ENCODE results near the gene PXYLP1.
A peak's percentile ranks its signal among the peaks of the same experiment; 100 is the strongest.

PXYLP1 gene

DNA sequence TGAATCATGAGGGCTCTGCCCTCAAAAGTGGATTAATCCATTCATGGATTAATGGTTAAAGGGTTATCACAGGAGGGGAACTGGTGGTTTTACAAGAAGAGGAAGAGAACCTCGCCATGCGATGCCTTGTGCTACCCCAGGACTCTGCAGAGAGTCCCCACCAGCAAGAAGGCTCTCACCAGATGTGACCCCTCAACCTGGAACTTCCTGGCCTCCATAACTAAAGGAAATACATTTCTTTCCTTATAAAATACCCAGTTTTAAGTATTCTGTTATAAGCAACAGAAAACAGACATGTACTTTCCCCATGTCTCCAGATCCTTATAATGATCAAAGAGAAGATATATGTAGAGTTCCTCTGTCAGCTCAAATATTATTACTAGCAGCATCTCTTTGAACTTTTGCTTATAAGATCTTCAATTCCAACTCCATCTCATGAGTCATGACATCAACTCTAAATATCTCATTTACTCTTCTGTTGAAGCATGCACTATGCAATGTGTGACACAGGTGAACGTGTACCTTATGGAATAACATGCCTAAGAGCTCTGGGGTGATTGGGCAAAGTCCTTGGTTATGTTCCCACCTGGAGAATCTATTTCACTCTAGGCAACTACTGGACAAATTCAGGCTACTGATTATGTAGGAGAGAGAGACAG is 99.2 kb downstream of the PXYLP1 start:
- Histone ChIP-seq H2BK120ac (ENCODE audit: low read depth, low read length) (peak overlapping the region; percentile 58), H3K9me3 (ENCODE audit: control insufficient read depth, low read length) (no peaks in the 10 kb centered on the region), H3K4me2 (ENCODE audit: low read length, poor library complexity, severe bottlenecking) (no peak overlapping the region), H3K4me1 (ENCODE audit: control insufficient read depth, insufficient read depth, low read depth, low read length) (peaks cover 29% of the 10 kb centered on the region), H3K4me3 (ENCODE audit: insufficient read depth in 1 of 2, low read depth in 1 of 2, low read length in 2 of 2) (no peak overlapping the region), H3K18ac (ENCODE audit: low read depth in 1 of 2, low read length in 2 of 2) (peak overlapping the region; percentile 83 to 94), H3K9ac (ENCODE audit: low read length) (peak overlapping the region; percentile 67), H3K14ac (ENCODE audit: low read length in 2 of 2) (no peak overlapping the region), H3K27ac (ENCODE audit: low read length, poor library complexity, severe bottlenecking) (peak overlapping the region; percentile 91), H4K8ac (ENCODE audit: low read length) (peak overlapping the region; percentile 48), H2BK5ac (ENCODE audit: low read depth, low read length, poor library complexity, severe bottlenecking) (peak overlapping the region; percentile 53), H2AFZ (ENCODE audit: low read depth, low read length) (peak overlapping the region; percentile 18), H2BK15ac (ENCODE audit: low read depth, poor library complexity, severe bottlenecking) (no peak overlapping the region), H3K4ac (ENCODE audit: low read depth in 1 of 2, low read length in 2 of 2) (peak overlapping the region in 1 of 2 experiments; percentile 90), H4K91ac (ENCODE audit: low read length) (peak overlapping the region; percentile 87), H2BK12ac (ENCODE audit: low read length in 2 of 2) (peak overlapping the region; percentile 78 to 89), H3K36me3 (ENCODE audit: control insufficient read depth in 1 of 2, insufficient read depth in 2 of 2, low read depth in 1 of 2, low read length in 2 of 2) (peaks cover 0 to 3% of the 10 kb centered on the region in 2 experiments), H3K23ac (ENCODE audit: low read length in 2 of 2) (no peak overlapping the region), H2AK5ac (ENCODE audit: low read length, severe bottlenecking) (peak overlapping the region; percentile 88), H3K27me3 (ENCODE audit: control insufficient read depth in 1 of 2, insufficient read depth in 1 of 2, low read length in 2 of 2) (no peaks in the 10 kb centered on the region), H3K79me1 (replicated peaks; ENCODE audit: low read length, poor library complexity, severe bottlenecking) (peaks cover 11% of the 10 kb centered on the region)
- WGBS = 57% methylated on average over 1 of the region's 3 CpGs
- peak; percentile 56 for DNase-seq

DNA sequence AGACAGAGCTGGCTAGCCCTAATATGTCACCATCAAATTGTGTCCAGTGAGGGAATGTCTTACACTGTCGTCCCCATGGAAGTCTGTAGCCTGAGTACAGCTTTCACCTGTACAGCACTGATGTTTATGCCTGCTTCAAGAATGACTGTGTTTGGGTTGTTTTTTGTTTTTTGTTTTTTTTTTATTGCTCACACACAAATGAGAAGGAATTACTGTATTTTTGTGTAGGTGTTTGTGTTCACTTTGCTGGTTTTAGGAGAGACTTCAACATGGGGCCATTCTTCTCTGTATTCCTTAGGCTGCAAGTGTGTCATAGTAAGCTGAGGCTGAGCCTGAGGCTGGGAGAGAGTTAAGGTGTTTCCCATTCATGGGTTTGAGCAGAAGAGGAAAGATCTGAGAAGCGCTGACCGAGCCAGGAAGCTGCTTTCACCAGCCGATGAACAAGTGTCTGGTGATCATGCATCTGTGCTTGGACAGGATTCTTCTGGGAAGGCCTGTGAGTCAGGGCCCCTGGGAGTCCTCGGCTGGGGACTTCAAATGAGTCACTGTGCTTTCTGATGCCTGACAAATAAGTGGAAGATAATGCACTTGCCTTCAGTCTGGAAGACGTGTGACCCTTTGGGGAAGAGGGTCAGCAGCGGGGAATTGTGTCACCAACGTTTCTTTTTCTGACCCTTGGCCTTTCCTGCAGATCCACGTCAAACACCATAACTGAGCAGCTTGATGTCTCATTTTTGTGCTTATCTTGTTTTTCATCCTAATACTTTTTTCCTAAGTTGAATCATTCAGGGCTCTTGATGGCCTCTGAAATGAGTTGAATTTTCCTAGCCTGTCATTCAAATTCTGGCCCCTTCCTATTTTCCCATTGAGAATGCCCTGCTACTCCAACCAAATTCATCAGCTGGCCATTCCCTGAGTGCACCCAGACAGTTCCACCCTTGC is 100.0 kb downstream of the PXYLP1 start:
- peak; percentile 99 for DNase-seq
- WGBS = 11% methylated on average over 9 of the region's 9 CpGs

DNA sequence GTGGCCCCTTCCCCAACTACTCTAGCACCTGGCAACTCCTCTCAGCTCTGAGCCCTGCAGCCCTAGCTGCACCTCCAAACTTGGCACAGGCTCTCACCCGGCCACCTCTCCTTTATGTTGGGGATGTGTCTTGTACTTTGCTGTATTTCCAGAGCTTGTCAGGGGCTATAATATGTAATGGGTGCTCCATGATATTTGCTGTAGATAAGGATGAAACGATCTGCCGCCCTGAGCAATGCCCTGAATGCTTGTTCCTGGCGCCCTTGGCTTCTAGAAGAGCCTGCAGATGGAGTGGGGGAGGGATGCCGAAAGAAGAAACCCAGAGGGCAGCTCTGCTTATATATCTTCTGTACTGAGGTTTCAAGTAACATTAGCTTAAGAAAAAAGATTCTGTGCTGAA is 100.8 kb downstream of the PXYLP1 start:
- Histone ChIP-seq H3K9ac (ENCODE audit: low read length) (peak overlapping the region; percentile 73), H3K4ac (ENCODE audit: low read depth in 1 of 2, low read length in 2 of 2) (peak overlapping the region in 1 of 2 experiments; percentile 45), H3K4me1 (ENCODE audit: control insufficient read depth, insufficient read depth, low read depth, low read length) (peaks cover 28% of the 10 kb centered on the region), H2AK5ac (ENCODE audit: low read length, severe bottlenecking) (peak overlapping the region; percentile 62), H3K4me3 (ENCODE audit: insufficient read depth in 1 of 2, low read depth in 1 of 2, low read length in 2 of 2) (no peak overlapping the region), H3K23ac (ENCODE audit: low read length in 2 of 2) (no peak overlapping the region), H4K91ac (ENCODE audit: low read length) (peak overlapping the region; percentile 19), H3K9me3 (ENCODE audit: control insufficient read depth, low read length) (no peaks in the 10 kb centered on the region), H4K8ac (ENCODE audit: low read length) (peak overlapping the region; percentile 52), H3K27ac (ENCODE audit: low read length, poor library complexity, severe bottlenecking) (peak overlapping the region; percentile 91), H2BK5ac (ENCODE audit: low read depth, low read length, poor library complexity, severe bottlenecking) (peak overlapping the region; percentile 75), H3K36me3 (ENCODE audit: control insufficient read depth in 1 of 2, insufficient read depth in 2 of 2, low read depth in 1 of 2, low read length in 2 of 2) (peaks cover 0 to 3% of the 10 kb centered on the region in 2 experiments), H2AFZ (ENCODE audit: low read depth, low read length) (no peak overlapping the region), H2BK120ac (ENCODE audit: low read depth, low read length) (peak overlapping the region; percentile 29), H2BK12ac (ENCODE audit: low read length in 2 of 2) (peak overlapping the region; percentile 9 to 69), H3K18ac (ENCODE audit: low read depth in 1 of 2, low read length in 2 of 2) (peak overlapping the region; percentile 46 to 67), H3K4me2 (ENCODE audit: low read length, poor library complexity, severe bottlenecking) (no peak overlapping the region), H3K27me3 (ENCODE audit: control insufficient read depth in 1 of 2, insufficient read depth in 1 of 2, low read length in 2 of 2) (no peaks in the 10 kb centered on the region), H2BK15ac (ENCODE audit: low read depth, poor library complexity, severe bottlenecking) (no peak overlapping the region), H3K14ac (ENCODE audit: low read length in 2 of 2) (no peak overlapping the region), H3K79me1 (replicated peaks; ENCODE audit: low read length, poor library complexity, severe bottlenecking) (peaks cover 11% of the 10 kb centered on the region)
- WGBS = 82% methylated on average over 4 of the region's 5 CpGs
- no peak for DNase-seq

More for the DNA sequence above, 100.0 kb downstream of the PXYLP1 start:
- Histone ChIP-seq H3K79me1 (replicated peaks; ENCODE audit: low read length, poor library complexity, severe bottlenecking) (peaks cover 11% of the 10 kb centered on the region), H2BK120ac (ENCODE audit: low read depth, low read length) (peak overlapping the region; percentile 58), H2BK15ac (ENCODE audit: low read depth, poor library complexity, severe bottlenecking) (no peak overlapping the region), H2AK5ac (ENCODE audit: low read length, severe bottlenecking) (peak overlapping the region; percentile 88), H3K27ac (ENCODE audit: low read length, poor library complexity, severe bottlenecking) (peak overlapping the region; percentile 91), H3K36me3 (ENCODE audit: control insufficient read depth in 1 of 2, insufficient read depth in 2 of 2, low read depth in 1 of 2, low read length in 2 of 2) (peaks cover 0 to 3% of the 10 kb centered on the region in 2 experiments), H2BK5ac (ENCODE audit: low read depth, low read length, poor library complexity, severe bottlenecking) (peak overlapping the region; percentile 75), H2BK12ac (ENCODE audit: low read length in 2 of 2) (peak overlapping the region; percentile 80 to 89), H3K18ac (ENCODE audit: low read depth in 1 of 2, low read length in 2 of 2) (peak overlapping the region; percentile 83 to 94), H3K23ac (ENCODE audit: low read length in 2 of 2) (no peak overlapping the region), H3K4ac (ENCODE audit: low read depth in 1 of 2, low read length in 2 of 2) (peak overlapping the region in 1 of 2 experiments; percentile 90), H4K91ac (ENCODE audit: low read length) (peak overlapping the region; percentile 87), H3K9ac (ENCODE audit: low read length) (peak overlapping the region; percentile 73), H3K4me2 (ENCODE audit: low read length, poor library complexity, severe bottlenecking) (no peak overlapping the region), H3K4me3 (ENCODE audit: insufficient read depth in 1 of 2, low read depth in 1 of 2, low read length in 2 of 2) (no peak overlapping the region), H2AFZ (ENCODE audit: low read depth, low read length) (peak overlapping the region; percentile 18), H3K27me3 (ENCODE audit: control insufficient read depth in 1 of 2, insufficient read depth in 1 of 2, low read length in 2 of 2) (no peaks in the 10 kb centered on the region), H3K4me1 (ENCODE audit: control insufficient read depth, insufficient read depth, low read depth, low read length) (peaks cover 29% of the 10 kb centered on the region), H4K8ac (ENCODE audit: low read length) (peak overlapping the region; percentile 48), H3K9me3 (ENCODE audit: control insufficient read depth, low read length) (no peaks in the 10 kb centered on the region), H3K14ac (ENCODE audit: low read length in 2 of 2) (no peak overlapping the region)
